Neural progenitor cell (in vitro differentiated cells): ENCODE results near the gene TRAPPC4. TPM values are rescaled to one million over a fixed set of nuclear protein-coding genes. Genes with fewer than 3 reads are reported as not detected.

Source experiments
- DNase-seq: peaks from one replicate; pipeline ENCODE4 v3.0.0-alpha.2; 2016; ENCODE audit warnings: low spot score
- H2AFZ ChIP-seq: fragments of 200-600 bp; sonication (generic); replicated peaks from 2 replicates; pipeline ENCODE4 v1.6.1; 2016; ENCODE audit warnings: antibody characterized with exemption
- H3F3A ChIP-seq: fragments of 200-600 bp; sonication (generic); 2 replicates; pipeline ENCODE4 v1.6.1; 2016; ENCODE audit warnings: antibody characterized with exemption, low read depth
- H3K27ac ChIP-seq: fragments of 200-600 bp; sonication (generic); 2 replicates; pipeline ENCODE4 v1.5.1; 2016; ENCODE audit warnings: mild to moderate bottlenecking
- H3K27me3 ChIP-seq: fragments of 200-600 bp; sonication (generic); 2 replicates; pipeline ENCODE4 v1.6.1; 2016; ENCODE audit warnings: mild to moderate bottlenecking, moderate library complexity
- H3K36me3 ChIP-seq: fragments of 200-600 bp; sonication (generic); 2 replicates; pipeline ENCODE4 v1.5.1; 2016
- H3K4me1 ChIP-seq: fragments of 200-600 bp; sonication (generic); 2 replicates; pipeline ENCODE4 v1.6.1; 2016; ENCODE audit warnings: mixed run types
- H3K4me2 ChIP-seq: fragments of 200-600 bp; sonication (generic); 2 replicates; pipeline ENCODE4 v1.6.1; 2016
- H3K4me3 ChIP-seq: fragments of 200-600 bp; sonication (generic); 2 replicates; pipeline ENCODE4 v1.5.1; 2016
- H3K79me2 ChIP-seq: fragments of 200-600 bp; sonication (generic); 2 replicates; pipeline ENCODE4 v1.6.1; 2016; ENCODE audit warnings: low read depth
- H3K9ac ChIP-seq: fragments of 200-600 bp; sonication (generic); 2 replicates; pipeline ENCODE4 v1.6.1; 2016
- H3K9me3 ChIP-seq: fragments of 200-600 bp; sonication (generic); 2 replicates; pipeline ENCODE4 v1.5.1; 2016; ENCODE audit warnings: low read depth
- H4K20me1 ChIP-seq: fragments of 200-600 bp; sonication (generic); 2 replicates; pipeline ENCODE4 v1.6.1; 2016; ENCODE audit warnings: low read depth
- H3K27ac Mint-ChIP-seq: 3 replicates; pipeline ENCODE4 v1.8.0; 2021; ENCODE audit warnings: mixed read lengths
- H3K27me3 Mint-ChIP-seq: 2 replicates; pipeline ENCODE4 v1.8.0; 2022; ENCODE audit warnings: low read depth, mild to moderate bottlenecking, inconsistent platforms, moderate library complexity, mixed read lengths; ENCODE audit not compliant: insufficient read depth
- H3K36me3 Mint-ChIP-seq: 3 replicates; pipeline ENCODE4 v1.8.0; 2021; ENCODE audit warnings: mixed read lengths
- H3K4me1 Mint-ChIP-seq: 3 replicates; pipeline ENCODE4 v1.8.0; 2021; ENCODE audit warnings: mixed read lengths
- H3K4me3 Mint-ChIP-seq: 3 replicates; pipeline ENCODE4 v1.8.0; 2021; ENCODE audit warnings: mild to moderate bottlenecking, moderate library complexity, mixed read lengths
- H3K9me3 Mint-ChIP-seq: 3 replicates; pipeline ENCODE4 v1.8.0; 2020; ENCODE audit warnings: mixed read lengths
- EZH2 ChIP-seq: fragments of 200-600 bp; sonication (generic); IDR thresholded peaks from 2 replicates; pipeline ENCODE4 v1.6.1; 2017; ENCODE audit warnings: antibody characterized with exemption, mild to moderate bottlenecking, moderate library complexity
- EZH2phosphoT487 ChIP-seq: fragments of 200-600 bp; sonication (generic); IDR thresholded peaks from 2 replicates; pipeline ENCODE4 v1.6.1; 2017; ENCODE audit warnings: antibody characterized with exemption
- total RNA-seq: library from RNA; depleted of rRNA; stranded (reverse); fragments of >200 nt; gene quantifications from 2 replicates; pipeline ENCODE4 v1.2.3, GENCODE V29; 2015; ENCODE audit warnings: low replicate concordance
- TF ChIP-seq, protein P1 (sequence below): fragments of 200-600 bp; sonication (generic); IDR thresholded peaks from 2 replicates; pipeline ENCODE4 v1.5.1; 2017; ENCODE audit warnings: antibody characterized with exemption, mild to moderate bottlenecking

Gene TRAPPC4
- total RNA-seq, 1 donor from 2014 or later: 53.5 TPM

DNA sequence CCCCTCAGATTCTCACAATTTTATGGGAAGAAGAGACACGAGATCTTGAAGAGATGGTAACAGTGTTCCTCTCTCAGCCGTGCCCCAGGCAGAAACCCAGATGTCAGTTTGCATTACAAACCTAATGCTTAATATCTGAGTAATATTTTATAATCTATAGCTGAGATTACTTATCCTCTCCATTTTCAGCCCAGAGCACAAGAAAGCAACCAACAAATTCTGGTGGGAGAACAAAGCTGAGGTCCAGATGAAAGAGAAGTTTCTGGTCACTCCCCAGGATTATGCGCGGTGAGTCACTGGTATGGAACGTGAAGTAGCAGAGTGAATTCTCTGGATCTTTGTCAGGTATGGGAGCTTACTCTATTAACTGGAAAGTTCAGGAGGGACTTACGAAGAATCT is 19.7 kb upstream of the TRAPPC4 start:
- Histone ChIP-seq H2AFZ (no peak overlapping the region), H3K36me3 (peaks cover 12% of the 10 kb centered on the region), H4K20me1 (no peaks in the 10 kb centered on the region), H3F3A (peaks cover 16% of the 10 kb centered on the region), H3K4me2 (peak overlapping the region; percentile 86), H3K9me3 (no peaks in the 10 kb centered on the region), H3K4me1 (peaks cover 14% of the 10 kb centered on the region), H3K27me3 (no peaks in the 10 kb centered on the region), H3K27ac (no peak overlapping the region), H3K4me3 (peak overlapping the region; percentile 91), H3K79me2 (peaks cover 60% of the 10 kb centered on the region), H3K9ac (peak overlapping the region; percentile 65)
- no peaks in the 10 kb centered on the region for H3K9me3 Mint-ChIP-seq
- H3K27me3 Mint-ChIP-seq: no peaks in the 10 kb centered on the region
- DNase-seq: peak; percentile 53
- peaks cover 19% of the 10 kb centered on the region for H3K36me3 Mint-ChIP-seq
- H3K27ac Mint-ChIP-seq: peak overlapping the region; percentile 62
- TF ChIP-seq EZH2 (no peak), EZH2phosphoT487 (no peak)
- TF ChIP-seq, protein P1, sequence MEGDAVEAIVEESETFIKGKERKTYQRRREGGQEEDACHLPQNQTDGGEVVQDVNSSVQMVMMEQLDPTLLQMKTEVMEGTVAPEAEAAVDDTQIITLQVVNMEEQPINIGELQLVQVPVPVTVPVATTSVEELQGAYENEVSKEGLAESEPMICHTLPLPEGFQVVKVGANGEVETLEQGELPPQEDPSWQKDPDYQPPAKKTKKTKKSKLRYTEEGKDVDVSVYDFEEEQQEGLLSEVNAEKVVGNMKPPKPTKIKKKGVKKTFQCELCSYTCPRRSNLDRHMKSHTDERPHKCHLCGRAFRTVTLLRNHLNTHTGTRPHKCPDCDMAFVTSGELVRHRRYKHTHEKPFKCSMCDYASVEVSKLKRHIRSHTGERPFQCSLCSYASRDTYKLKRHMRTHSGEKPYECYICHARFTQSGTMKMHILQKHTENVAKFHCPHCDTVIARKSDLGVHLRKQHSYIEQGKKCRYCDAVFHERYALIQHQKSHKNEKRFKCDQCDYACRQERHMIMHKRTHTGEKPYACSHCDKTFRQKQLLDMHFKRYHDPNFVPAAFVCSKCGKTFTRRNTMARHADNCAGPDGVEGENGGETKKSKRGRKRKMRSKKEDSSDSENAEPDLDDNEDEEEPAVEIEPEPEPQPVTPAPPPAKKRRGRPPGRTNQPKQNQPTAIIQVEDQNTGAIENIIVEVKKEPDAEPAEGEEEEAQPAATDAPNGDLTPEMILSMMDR: no peak
- peaks cover 25% of the 10 kb centered on the region for H3K4me1 Mint-ChIP-seq
- peak overlapping the region; percentile 99 for H3K4me3 Mint-ChIP-seq

DNA sequence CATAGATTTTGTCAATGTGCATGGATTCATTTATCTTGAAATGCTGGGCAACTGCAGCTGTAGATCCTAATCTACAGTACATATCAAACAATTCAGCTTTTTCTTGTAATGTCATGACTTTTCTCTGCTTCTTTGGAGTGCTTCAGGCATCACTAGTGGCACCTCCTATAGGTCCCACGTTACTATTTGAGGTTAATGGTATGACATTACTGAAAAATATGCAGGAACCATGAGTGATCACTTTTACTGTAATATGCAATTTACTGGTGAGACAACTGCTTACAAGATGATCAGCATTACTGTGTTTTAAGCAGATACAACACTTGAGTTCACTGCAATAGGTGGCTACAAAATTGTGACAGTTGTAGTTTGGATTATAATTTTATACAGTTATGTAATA is 17.7 kb upstream of the TRAPPC4 start:
- Histone ChIP-seq H3K4me2 (no peak overlapping the region), H3K4me1 (peaks cover 14% of the 10 kb centered on the region), H3K79me2 (peaks cover 58% of the 10 kb centered on the region), H4K20me1 (no peaks in the 10 kb centered on the region), H3F3A (peaks cover 16% of the 10 kb centered on the region), H3K4me3 (no peak overlapping the region), H3K27ac (no peak overlapping the region), H3K9me3 (no peaks in the 10 kb centered on the region), H3K36me3 (peaks cover 12% of the 10 kb centered on the region), H3K9ac (no peak overlapping the region), H2AFZ (no peak overlapping the region), H3K27me3 (no peaks in the 10 kb centered on the region)
- H3K4me1 Mint-ChIP-seq: peaks cover 25% of the 10 kb centered on the region
- no peaks in the 10 kb centered on the region for H3K9me3 Mint-ChIP-seq
- no peak overlapping the region for H3K4me3 Mint-ChIP-seq
- TF ChIP-seq, protein P1: no peak
- TF ChIP-seq EZH2phosphoT487 (no peak), EZH2 (no peak)
- H3K36me3 Mint-ChIP-seq: peaks cover 20% of the 10 kb centered on the region
- H3K27me3 Mint-ChIP-seq: no peaks in the 10 kb centered on the region
- no peak overlapping the region for H3K27ac Mint-ChIP-seq
- DNase-seq: no peak

DNA sequence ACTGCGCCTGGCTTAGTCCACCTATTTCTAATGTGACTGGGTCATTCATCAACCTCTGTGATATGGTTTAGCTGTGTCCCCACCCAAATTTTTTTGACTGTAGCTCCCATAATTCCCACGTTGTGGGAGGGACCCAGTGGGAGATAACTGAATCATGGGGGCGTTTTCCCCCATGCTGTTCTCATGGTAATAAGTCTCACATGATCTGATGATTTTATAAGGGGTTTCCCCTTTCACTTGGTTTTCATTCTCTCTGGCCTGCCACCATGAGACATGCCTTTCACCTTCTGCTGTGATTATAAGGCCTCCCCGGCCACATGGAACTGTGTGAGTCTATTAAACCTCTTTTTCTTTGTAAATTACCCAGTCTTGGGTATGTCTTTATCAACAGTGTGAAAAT is 11.9 kb upstream of the TRAPPC4 start:
- peaks cover 3% of the 10 kb centered on the region for H3K36me3 ChIP-seq

More for the DNA sequence above, 11.9 kb upstream of the TRAPPC4 start:
- H3K9me3 ChIP-seq: no peaks in the 10 kb centered on the region
- no peaks in the 10 kb centered on the region for H3K9me3 Mint-ChIP-seq
- no peak overlapping the region for H3K4me3 Mint-ChIP-seq
- peaks cover 21% of the 10 kb centered on the region for H3K36me3 Mint-ChIP-seq
- no peak overlapping the region for H3K27ac Mint-ChIP-seq
- peaks cover 10% of the 10 kb centered on the region for H3F3A ChIP-seq
- no peak for TF ChIP-seq EZH2
- TF ChIP-seq EZH2phosphoT487: no peak
- TF ChIP-seq, protein P1: no peak
- DNase-seq: no peak
- H3K4me2 ChIP-seq: no peak overlapping the region
- H3K4me1 Mint-ChIP-seq: no peaks in the 10 kb centered on the region
- H3K27ac ChIP-seq: no peak overlapping the region
- no peak overlapping the region for H3K9ac ChIP-seq
- no peaks in the 10 kb centered on the region for H3K27me3 Mint-ChIP-seq
- H3K27me3 ChIP-seq: no peaks in the 10 kb centered on the region
- no peak overlapping the region for H2AFZ ChIP-seq
- H4K20me1 ChIP-seq: no peaks in the 10 kb centered on the region
- H3K79me2 ChIP-seq: peaks cover 3% of the 10 kb centered on the region
- H3K4me3 ChIP-seq: no peak overlapping the region
- H3K4me1 ChIP-seq: no peaks in the 10 kb centered on the region
